Large intestine (tissue), 3 donors: ENCODE measurements around the gene FN1. TPM values are rescaled to one million over a fixed set of nuclear protein-coding genes. Genes with fewer than 3 reads are reported as not detected.

ENCODE experiments used
- DNase-seq, 2 donors: peaks; one replicate each; pipeline versions ENCODE4 v3.0.0 to v3.0.0-alpha.2; 2013
- H3K27ac ChIP-seq: one replicate; pipeline ENCODE4 v1.5.1; 2013; ENCODE audit warnings: low read length
- H3K27me3 ChIP-seq: 2 replicates; pipeline ENCODE4 v1.6.1; 2013; ENCODE audit warnings: low read length; ENCODE audit not compliant: control insufficient read depth, insufficient read depth
- H3K36me3 ChIP-seq: 2 replicates; pipeline ENCODE4 v1.6.1; 2013; ENCODE audit warnings: low read length; ENCODE audit not compliant: control insufficient read depth, insufficient read depth
- H3K4me1 ChIP-seq: one replicate; pipeline ENCODE4 v1.6.1; 2013; ENCODE audit warnings: low read length; ENCODE audit not compliant: control insufficient read depth, insufficient read depth
- H3K4me3 ChIP-seq: one replicate; pipeline ENCODE4 v1.5.1; 2013; ENCODE audit warnings: low read length
- H3K9me3 ChIP-seq: one replicate; pipeline ENCODE4 v1.6.1; 2013; ENCODE audit warnings: mild to moderate bottlenecking, low read depth, low read length, moderate library complexity; ENCODE audit not compliant: control insufficient read depth
- WGBS: methylation state at CpG from one replicate; pipeline ENCODE4 v1.1.5; 2013; ENCODE audit warnings: low lambda C conversion rate; ENCODE audit not compliant: insufficient coverage; 5-methylcytosine and 5-hydroxymethylcytosine counted together
- polyA plus RNA-seq: library from polyadenylated mRNA; unstranded; fragments of 120-200 nt; gene quantifications from one replicate; pipeline ENCODE4 v1.2.1, GENCODE V29; 2013

FN1 gene
- polyA plus RNA-seq, 1 donor = 216 TPM

GRCh38 chr2:215423234-215423633, 12.6 kb downstream of the FN1 start:
- WGBS = no CpG with 5 or more reads among the region's 3 CpGs
- H3K27me3 ChIP-seq = no peaks in the 10 kb centered on the region
- no peak for DNase-seq
- peaks cover 24% of the 10 kb centered on the region for H3K4me1 ChIP-seq
- peaks cover 11% of the 10 kb centered on the region for H3K9me3 ChIP-seq
- H3K27ac ChIP-seq = no peak overlapping the region
- H3K4me3 ChIP-seq = no peak overlapping the region
- H3K36me3 ChIP-seq = peaks cover 49% of the 10 kb centered on the region

DNA sequence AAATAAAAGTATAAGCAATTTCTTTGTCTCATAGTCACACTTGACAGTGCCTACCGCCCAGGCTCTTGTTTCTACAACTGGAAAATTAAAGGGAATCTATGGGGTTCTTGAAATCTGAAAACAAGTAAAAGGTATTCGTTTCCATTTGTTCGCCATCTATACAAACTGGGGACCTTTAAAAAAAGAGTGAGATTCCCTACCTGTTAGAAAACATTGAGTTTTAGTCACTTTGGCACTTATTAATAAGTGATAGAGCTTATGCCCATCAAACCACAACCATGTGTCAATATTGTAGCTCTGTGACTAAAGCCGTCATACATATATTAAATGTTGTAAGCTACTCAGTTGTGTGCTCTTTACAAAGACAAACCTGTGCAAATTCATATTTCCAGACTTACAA, 13.2 kb downstream of the FN1 start:
- Histone ChIP-seq H3K36me3 (peaks cover 46% of the 10 kb centered on the region), H3K27ac (no peak overlapping the region), H3K4me3 (no peak overlapping the region), H3K4me1 (peaks cover 28% of the 10 kb centered on the region), H3K27me3 (no peaks in the 10 kb centered on the region), H3K9me3 (peaks cover 9% of the 10 kb centered on the region)
- DNase-seq = no peak
- 100% methylated on average over 3 of the region's 4 CpGs for WGBS

- Histone ChIP-seq H3K4me3 (no peak overlapping the region), H3K27ac (no peak overlapping the region), H3K27me3 (no peaks in the 10 kb centered on the region), H3K9me3 (peaks cover 9% of the 10 kb centered on the region), H3K36me3 (peaks cover 43% of the 10 kb centered on the region), H3K4me1 (peaks cover 31% of the 10 kb centered on the region)
- DNase-seq = no peak
- 82% methylated on average over 3 of the region's 10 CpGs for WGBS
Observed at GRCh38 chr2:215421859-215422461, 13.9 kb downstream of the FN1 start.

DNA sequence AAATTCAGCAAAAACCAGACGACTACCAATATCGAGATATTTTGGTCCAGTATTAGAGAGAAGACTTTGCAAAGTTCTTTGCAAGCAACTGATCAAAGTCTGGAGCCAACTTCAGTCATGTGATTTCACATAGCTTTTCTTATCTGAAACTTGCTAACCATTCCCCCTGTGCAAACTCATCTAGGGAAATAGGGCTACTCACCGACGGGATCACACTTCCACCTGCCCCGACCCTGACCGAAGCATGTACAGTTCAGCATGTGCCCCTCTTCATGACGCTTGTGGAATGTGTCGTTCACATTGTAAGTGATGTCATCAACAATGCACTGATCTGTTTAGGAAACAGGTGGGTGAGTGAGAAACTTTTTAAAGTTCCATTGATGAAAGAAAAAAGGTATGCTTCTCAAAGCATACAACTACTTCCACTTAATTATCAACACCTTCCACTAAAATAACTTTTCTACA, 15.4 kb downstream of the FN1 start:
- peak overlapping the region; percentile 85 for H3K27ac ChIP-seq
- H3K36me3 ChIP-seq = peaks cover 37% of the 10 kb centered on the region
- no peaks in the 10 kb centered on the region for H3K27me3 ChIP-seq
- peak; percentile 77 to 90 for DNase-seq
- no peak overlapping the region for H3K4me3 ChIP-seq
- H3K4me1 ChIP-seq = peaks cover 36% of the 10 kb centered on the region
- no CpG with 5 or more reads among the region's 8 CpGs for WGBS
- H3K9me3 ChIP-seq = peaks cover 9% of the 10 kb centered on the region

DNA sequence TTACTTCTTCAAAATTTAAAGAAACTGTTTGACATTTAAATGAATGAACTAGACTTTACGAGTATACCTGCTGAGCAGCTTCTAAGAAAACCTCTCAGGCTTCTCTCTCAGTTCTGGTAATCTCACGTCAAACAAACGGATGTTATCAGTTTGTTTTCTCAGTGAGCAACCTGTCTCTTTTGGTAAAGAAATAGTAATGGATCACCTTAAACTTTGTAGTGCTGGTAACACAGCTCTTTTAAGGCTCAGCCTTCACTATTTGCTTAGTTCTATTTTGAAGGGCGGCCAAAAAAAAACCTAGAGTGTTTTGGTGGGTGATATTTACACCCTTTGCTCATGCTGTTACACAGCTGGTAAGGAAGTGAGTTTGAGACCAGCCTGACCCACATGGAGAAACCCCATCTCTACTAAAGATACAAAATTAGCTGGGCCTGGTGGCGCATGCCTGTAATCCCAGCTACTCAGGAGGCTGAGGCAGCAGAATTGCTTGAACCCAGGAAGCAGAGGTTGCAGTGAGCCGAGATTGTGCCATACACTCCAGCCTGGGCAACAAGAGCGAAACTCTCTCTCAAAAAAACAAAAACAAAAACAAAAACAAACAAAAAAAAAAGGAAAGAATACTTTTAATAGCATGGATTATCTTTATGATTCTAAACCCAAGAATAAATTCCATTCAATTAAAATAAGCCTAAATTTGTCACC, 15.9 kb downstream of the FN1 start:
- DNase-seq = no peak
- WGBS = 63% methylated on average over 2 of the region's 7 CpGs
- Histone ChIP-seq H3K27ac (peak overlapping the region; percentile 85), H3K4me1 (peaks cover 36% of the 10 kb centered on the region), H3K36me3 (peaks cover 32% of the 10 kb centered on the region), H3K4me3 (no peak overlapping the region), H3K9me3 (peaks cover 7% of the 10 kb centered on the region), H3K27me3 (no peaks in the 10 kb centered on the region)

DNA sequence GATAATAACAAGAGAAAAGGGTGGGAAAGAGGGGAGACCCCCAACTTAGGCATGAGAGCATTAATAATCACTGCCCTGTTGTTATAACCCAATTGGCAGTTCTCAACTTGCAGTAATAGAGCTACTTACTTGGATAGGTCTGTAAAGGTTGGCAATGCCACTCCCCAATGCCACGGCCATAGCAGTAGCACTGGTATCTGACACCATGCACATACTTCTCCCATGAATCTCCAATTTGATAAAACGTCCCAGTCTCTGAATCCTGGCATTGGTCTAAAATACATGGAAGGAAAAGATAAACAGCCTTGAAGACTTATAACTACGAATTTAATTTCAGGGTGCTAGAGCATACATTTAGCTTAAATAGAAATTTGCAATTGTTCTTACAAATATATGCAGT, 16.8 kb downstream of the FN1 start:
- WGBS = 100% methylated on average over 1 of the region's 3 CpGs
- Histone ChIP-seq H3K27ac (peak overlapping the region; percentile 85), H3K36me3 (peaks cover 33% of the 10 kb centered on the region), H3K9me3 (peaks cover 9% of the 10 kb centered on the region), H3K27me3 (no peaks in the 10 kb centered on the region), H3K4me1 (peaks cover 36% of the 10 kb centered on the region), H3K4me3 (no peak overlapping the region)
- DNase-seq = no peak

DNA sequence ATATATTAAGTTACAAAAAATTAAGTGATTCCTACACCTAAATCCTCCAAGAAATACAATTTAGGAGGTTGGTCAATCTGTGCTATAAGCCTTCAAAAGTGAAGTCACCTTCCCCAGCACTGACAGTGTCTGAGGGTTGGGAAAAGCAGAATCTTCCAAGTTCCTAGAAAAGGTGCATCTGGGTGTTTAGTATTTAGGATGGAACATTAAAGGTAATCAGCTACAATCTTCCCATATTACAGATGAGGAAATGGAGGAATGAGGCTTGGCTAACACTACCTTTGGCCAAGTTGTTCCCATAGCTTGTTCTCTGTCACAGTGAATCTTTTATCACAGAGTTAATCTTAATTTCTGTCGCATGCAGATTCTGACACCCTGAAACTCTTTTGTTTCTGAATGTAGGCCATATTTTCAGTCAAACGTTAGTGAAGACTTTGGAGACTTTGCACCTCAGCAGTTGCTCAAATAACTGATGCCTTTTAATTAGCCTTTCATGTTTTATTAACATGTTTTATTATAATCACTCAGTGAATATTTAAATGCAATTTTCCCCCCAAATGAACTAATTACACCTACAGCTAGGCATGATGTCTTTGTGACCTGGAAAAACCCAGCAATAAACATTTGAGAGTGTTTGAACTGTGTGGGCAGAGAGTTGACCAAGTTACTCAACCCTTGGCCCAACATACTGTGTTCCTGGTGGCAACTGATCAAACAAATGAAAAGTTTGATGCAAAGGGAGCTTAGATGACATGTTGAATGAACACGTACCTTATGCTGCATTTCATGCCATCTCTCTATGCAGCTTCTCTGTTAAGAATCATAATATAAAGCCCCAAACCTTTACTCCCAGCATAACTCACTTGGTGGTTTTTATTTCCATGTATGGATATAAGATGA, 17.6 kb downstream of the FN1 start:
- peaks cover 29% of the 10 kb centered on the region for H3K36me3 ChIP-seq
- H3K27me3 ChIP-seq = no peaks in the 10 kb centered on the region
- peaks cover 6% of the 10 kb centered on the region for H3K9me3 ChIP-seq
- WGBS = 80% methylated on average over 1 of the region's 3 CpGs
- no peak overlapping the region for H3K4me3 ChIP-seq
- H3K27ac ChIP-seq = peak overlapping the region; percentile 85
- H3K4me1 ChIP-seq = peaks cover 36% of the 10 kb centered on the region
- DNase-seq = no peak

GRCh38 chr2:215417400-215417951, 18.4 kb downstream of the FN1 start:
- DNase-seq = peak; percentile 34 to 76
- H3K27ac ChIP-seq = peak overlapping the region; percentile 85
- peaks cover 36% of the 10 kb centered on the region for H3K4me1 ChIP-seq
- H3K27me3 ChIP-seq = no peaks in the 10 kb centered on the region
- WGBS = 23% methylated on average over 2 of the region's 4 CpGs
- H3K4me3 ChIP-seq = no peak overlapping the region
- peaks cover 5% of the 10 kb centered on the region for H3K9me3 ChIP-seq
- H3K36me3 ChIP-seq = peaks cover 28% of the 10 kb centered on the region

DNA sequence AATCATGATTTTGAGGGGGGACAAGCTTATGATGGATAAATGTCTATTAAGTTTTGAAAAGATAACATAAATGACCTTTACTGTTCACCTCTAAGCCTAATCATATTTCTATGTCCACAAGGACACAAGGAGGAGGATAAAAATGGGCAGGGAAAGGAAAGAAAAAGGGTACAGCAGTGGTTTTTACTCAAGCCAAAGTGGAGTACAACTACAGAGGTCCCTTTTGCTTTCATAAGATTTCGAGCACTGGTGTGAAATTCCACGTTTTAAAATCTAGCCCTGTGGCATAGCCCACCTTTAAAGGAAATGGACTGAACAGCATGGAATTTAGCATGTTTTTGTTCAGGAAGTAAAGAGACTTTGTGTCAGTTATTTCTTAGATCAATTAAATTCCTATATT, 19.2 kb downstream of the FN1 start:
- Histone ChIP-seq H3K4me3 (no peak overlapping the region), H3K27me3 (no peaks in the 10 kb centered on the region), H3K9me3 (peaks cover 2% of the 10 kb centered on the region), H3K27ac (peak overlapping the region; percentile 85), H3K4me1 (peaks cover 36% of the 10 kb centered on the region), H3K36me3 (peaks cover 26% of the 10 kb centered on the region)
- DNase-seq = no peak
- no CpG with 5 or more reads among the region's 2 CpGs for WGBS
